Endothelial cell of umbilical vein (primary cell): Measurements from ENCODE around the gene ZNF664. TPM values are rescaled to one million over a fixed set of nuclear protein-coding genes. Genes with fewer than 3 reads are reported as not detected.

ENCODE experiments used
- BruUV-seq: library from RNA; stranded (reverse); fragments of 400-500 nt; replicated peaks from 2 replicates; lab custom pipeline; 2021; lab: Mats Ljungman, UMichigan
- CTCF ChIA-PET: fragments of 300-600, 350-600 bp; sonication (Branson Sonifier 250); formaldehyde crosslinking; loops from one replicate; lab custom pipeline; 2021; ENCODE audit warnings: antibody characterized with exemption, inconsistent platforms; lab: Charles Lee
- POLR2A ChIA-PET: fragments of 300-600, 350-600 bp; sonication (Branson Sonifier 250); formaldehyde crosslinking; loops from one replicate; lab custom pipeline; 2021; ENCODE audit warnings: antibody characterized with exemption, inconsistent platforms; lab: Charles Lee
- DNase-seq: peaks from one replicate; pipeline ENCODE4 v3.0.0-alpha.2; 2011; ENCODE audit warnings: low read depth, low spot score
- FAIRE-seq: peaks from 2 replicates; lab custom pipeline; 2011; peaks lifted over from hg19 to GRCh38; lab: Jason Lieb, UNC
- H2AFZ ChIP-seq: 2 replicates; pipeline ENCODE4 v1.6.0; 2012; ENCODE audit warnings: low read depth, low read length, control low read depth, inconsistent platforms
- H3K27ac ChIP-seq: 2 replicates; pipeline ENCODE4 v1.5.1; 2011; ENCODE audit warnings: low read depth, mild to moderate bottlenecking, control low read depth, low read length, moderate library complexity; ENCODE audit not compliant: insufficient read depth
- H3K27me3 ChIP-seq, 2 experiments: 2 replicates each; pipeline versions ENCODE4 v1.6.0 to v1.6.1; 2011; ENCODE audit warnings: low read length in 2 of 2, mixed read lengths in 1 of 2; ENCODE audit not compliant: control insufficient read depth in 2 of 2, insufficient read depth in 2 of 2
- H3K36me3 ChIP-seq, 2 experiments: 2 replicates in 1 of 2; 3 replicates in 1 of 2; pipeline ENCODE4 v1.5.1; 2011; ENCODE audit warnings: low read length in 2 of 2, mild to moderate bottlenecking in 1 of 2, moderate library complexity in 1 of 2; ENCODE audit not compliant: control insufficient read depth in 2 of 2, insufficient read depth in 2 of 2; ENCODE audit errors: extremely low read depth in 1 of 2
- H3K4me1 ChIP-seq: 3 replicates; pipeline ENCODE4 v1.5.1; 2011; ENCODE audit warnings: mild to moderate bottlenecking, low read length; ENCODE audit not compliant: control insufficient read depth, insufficient read depth; ENCODE audit errors: extremely low read depth
- H3K4me2 ChIP-seq: 2 replicates; pipeline ENCODE4 v1.6.1; 2011; ENCODE audit warnings: low read length, control low read depth, mixed read lengths; ENCODE audit not compliant: insufficient read depth
- H3K4me3 ChIP-seq, 3 experiments: fragments of 200-600 bp in 1 of 3; sonication (generic), shearing (Covaris generic) in 1 of 3; replicated peaks in 1 of 3; 2 replicates each; pipeline ENCODE4 v1.5.1; 2011 to 2016; ENCODE audit warnings: control low read depth in 3 of 3, low read length in 3 of 3, mild to moderate bottlenecking in 2 of 3, inconsistent platforms in 1 of 3, low read depth in 1 of 3, moderate library complexity in 1 of 3; ENCODE audit not compliant: insufficient read depth in 1 of 3
- H3K79me2 ChIP-seq: 2 replicates; pipeline ENCODE4 v1.6.0; 2012; ENCODE audit warnings: low read length, inconsistent platforms; ENCODE audit not compliant: control insufficient read depth, insufficient read depth
- H3K9ac ChIP-seq: replicated peaks from 2 replicates; pipeline ENCODE3; 2011; ENCODE audit warnings: low read length, control low read depth; ENCODE audit not compliant: insufficient read depth; ENCODE audit errors: extremely low read depth
- H3K9me1 ChIP-seq: replicated peaks from 3 replicates; pipeline ENCODE4 v1.6.0; 2011; ENCODE audit warnings: mild to moderate bottlenecking, low read length; ENCODE audit not compliant: control insufficient read depth, insufficient read depth; ENCODE audit errors: extremely low read depth
- H3K9me3 ChIP-seq: replicated peaks from 2 replicates; pipeline ENCODE4 v1.5.1; 2012; ENCODE audit warnings: low read length, inconsistent platforms; ENCODE audit not compliant: control insufficient read depth, insufficient read depth
- H4K20me1 ChIP-seq: replicated peaks from 2 replicates; pipeline ENCODE3; 2011; ENCODE audit warnings: mild to moderate bottlenecking, low read length; ENCODE audit not compliant: control insufficient read depth, insufficient read depth; ENCODE audit errors: extremely low read depth
- EZH2 ChIP-seq: IDR thresholded peaks from 2 replicates; pipeline ENCODE4 v1.6.1; 2012; ENCODE audit warnings: borderline replicate concordance, low read depth, mild to moderate bottlenecking, moderate library complexity, low read length, inconsistent platforms; ENCODE audit not compliant: severe bottlenecking
- FOS ChIP-seq: IDR thresholded peaks from 2 replicates; pipeline ENCODE4 v1.6.1; 2011; ENCODE audit warnings: mild to moderate bottlenecking, low read length, moderate library complexity, borderline replicate concordance; ENCODE audit not compliant: insufficient read depth
- GATA2 ChIP-seq: IDR thresholded peaks from 2 replicates; pipeline ENCODE4 v1.7.0; 2011; ENCODE audit warnings: low read depth, mild to moderate bottlenecking, moderate library complexity, mixed read lengths, low read length; ENCODE audit not compliant: insufficient read length, insufficient read depth
- JUN ChIP-seq: IDR thresholded peaks from 2 replicates; pipeline ENCODE4 v1.6.1; 2011; ENCODE audit warnings: borderline replicate concordance, low read depth; ENCODE audit not compliant: insufficient read length, insufficient read depth
- MYC ChIP-seq: IDR thresholded peaks from one replicate; pipeline ENCODE4 v1.6.1; 2011; ENCODE audit warnings: mild to moderate bottlenecking, low read depth, low read length
- POLR2A ChIP-seq: IDR thresholded peaks from 2 replicates; pipeline ENCODE4 v1.6.1; 2012; ENCODE audit warnings: low read depth, mild to moderate bottlenecking, control low read depth, low read length
- POLR2AphosphoS5 ChIP-seq: IDR thresholded peaks from 2 replicates; pipeline ENCODE4 v1.6.1; 2012; ENCODE audit warnings: low read depth, mild to moderate bottlenecking, control low read depth, low read length, moderate library complexity; ENCODE audit not compliant: insufficient read depth
- dilution Hi-C: fragments of 300-500 bp; cut with MboI; formaldehyde crosslinking; loops from one replicate; pipeline ENCODE4 v1.15.0; 2019; ENCODE audit warnings: low sequenced_read_pairs; ENCODE audit not compliant: extremely low pct_ligation_motif_present
- intact Hi-C: fragments of 100-400 bp; cut with micrococcal nuclease; formaldehyde crosslinking; loops from one replicate; pipeline ENCODE4 v1.10.0; 2022
- polyA plus RNA-seq, 4 experiments: library from polyadenylated mRNA; depleted of rRNA in 3 of 4; stranded (reverse) in 3 of 4; unstranded in 1 of 4; fragments of >200 nt; gene quantifications; 2 replicates each; pipeline versions ENCODE4 v1.2.1 to v1.2.3, GENCODE V29; 2011 to 2012; ENCODE audit warnings: missing spikeins in 1 of 4
- total RNA-seq: library from RNA; stranded (reverse); gene quantifications from 2 replicates; pipeline ENCODE4 v1.2.3, GENCODE V29; 2021
- TF ChIP-seq, protein P1 (sequence below), 2 donors: IDR thresholded peaks; 1 replicate in 1 of 2; 2 replicates in 1 of 2; pipeline ENCODE4 v1.5.1; 2011; ENCODE audit warnings: low read length in 2 of 2, mild to moderate bottlenecking in 2 of 2, moderate library complexity in 2 of 2, control low read depth in 1 of 2, inconsistent platforms in 1 of 2, low read depth in 1 of 2; ENCODE audit not compliant: insufficient read depth in 1 of 2; ENCODE audit errors: extremely low read depth in 1 of 2

Gene ZNF664
- total and polyA plus RNA-seq, 2 donors (not counting 3 experiments of a cell fraction or from before 2014, with no cell fraction given): 29.8 to 71.3 TPM

DNA sequence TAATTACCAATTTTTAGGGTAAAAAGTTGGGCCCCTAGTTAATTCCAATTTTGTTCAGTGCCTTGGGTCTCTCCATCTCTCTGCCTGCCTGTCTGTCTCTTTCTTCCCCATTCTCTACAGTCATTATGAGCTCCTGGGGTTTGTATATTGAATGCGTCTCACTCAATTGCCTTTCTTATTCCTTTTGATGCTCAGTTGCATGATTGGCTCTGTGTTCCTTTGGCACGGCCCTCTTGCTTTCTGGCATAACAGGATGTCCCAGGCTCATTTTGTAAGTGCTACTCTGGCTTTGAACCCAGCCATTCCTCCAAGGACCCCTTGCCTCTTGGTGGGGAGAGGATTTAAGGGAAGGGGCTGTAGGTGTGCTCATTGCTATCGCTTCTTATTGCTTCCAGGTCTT, 35.6 kb downstream of the ZNF664 start:
- no peak overlapping the region for H3K27ac ChIP-seq
- H3K4me2 ChIP-seq: no peak overlapping the region
- H3K4me3 ChIP-seq: no peak overlapping the region
- no peak overlapping the region for H2AFZ ChIP-seq
- peaks cover 9 to 18% of the 10 kb centered on the region in 2 experiments for H3K36me3 ChIP-seq
- dilution Hi-C loops (no loop called here), intact Hi-C loops (no loop called here)
- POLR2A ChIA-PET: no interaction called here
- FAIRE-seq (no peak), DNase-seq (no peak)
- no peaks in the 10 kb centered on the region for H4K20me1 ChIP-seq
- CTCF ChIA-PET: interaction anchor here (1.0 to 1.3 kb wide), 2 partner anchors 9 to 24 kb away, joined by 3 to 5 read pairs; no protein-coding TSS in a partner anchor
- H3K9ac ChIP-seq: no peak overlapping the region
- no peaks in the 10 kb centered on the region for H3K27me3 ChIP-seq
- no TSS peak for BruUV-seq
- no peaks in the 10 kb centered on the region for H3K79me2 ChIP-seq
- H3K9me3 ChIP-seq: no peaks in the 10 kb centered on the region
- H3K4me1 ChIP-seq: no peaks in the 10 kb centered on the region
- H3K9me1 ChIP-seq: no peaks in the 10 kb centered on the region
- TF ChIP-seq GATA2: no peak
- TF ChIP-seq POLR2A: no peak
- no peak for TF ChIP-seq EZH2
- TF ChIP-seq, protein P1, sequence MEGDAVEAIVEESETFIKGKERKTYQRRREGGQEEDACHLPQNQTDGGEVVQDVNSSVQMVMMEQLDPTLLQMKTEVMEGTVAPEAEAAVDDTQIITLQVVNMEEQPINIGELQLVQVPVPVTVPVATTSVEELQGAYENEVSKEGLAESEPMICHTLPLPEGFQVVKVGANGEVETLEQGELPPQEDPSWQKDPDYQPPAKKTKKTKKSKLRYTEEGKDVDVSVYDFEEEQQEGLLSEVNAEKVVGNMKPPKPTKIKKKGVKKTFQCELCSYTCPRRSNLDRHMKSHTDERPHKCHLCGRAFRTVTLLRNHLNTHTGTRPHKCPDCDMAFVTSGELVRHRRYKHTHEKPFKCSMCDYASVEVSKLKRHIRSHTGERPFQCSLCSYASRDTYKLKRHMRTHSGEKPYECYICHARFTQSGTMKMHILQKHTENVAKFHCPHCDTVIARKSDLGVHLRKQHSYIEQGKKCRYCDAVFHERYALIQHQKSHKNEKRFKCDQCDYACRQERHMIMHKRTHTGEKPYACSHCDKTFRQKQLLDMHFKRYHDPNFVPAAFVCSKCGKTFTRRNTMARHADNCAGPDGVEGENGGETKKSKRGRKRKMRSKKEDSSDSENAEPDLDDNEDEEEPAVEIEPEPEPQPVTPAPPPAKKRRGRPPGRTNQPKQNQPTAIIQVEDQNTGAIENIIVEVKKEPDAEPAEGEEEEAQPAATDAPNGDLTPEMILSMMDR (IDR thresholded peaks at IDR 0.05; ENCODE audit: extremely low read depth in 1 of 2, insufficient read depth in 1 of 2, low read depth in 1 of 2, low read length in 2 of 2): no peak
- no peak for TF ChIP-seq POLR2AphosphoS5
- no peak for TF ChIP-seq FOS
- no peak for TF ChIP-seq JUN
- no peak for TF ChIP-seq MYC
